Activated T-cell treated with anti-CD3 and anti-CD28 coated beads, Interleukin-2, amount 50 U/mL, for 72 hours (primary cell): ENCODE measurements around the gene CDK5R2. TPM values are rescaled to one million over a fixed set of nuclear protein-coding genes. Genes with fewer than 3 reads are reported as not detected.

Experiments
- ATAC-seq, 2 donors: fragments of 150-1000 bp; cut with Tn5 transposase; replicated peaks in 1 of 2; 2 replicates each; pipeline ENCODE4 v1.10.0; 2021; ENCODE audit warnings: moderate library complexity in 2 of 2, mild to moderate bottlenecking in 1 of 2
- DNase-seq, 2 donors: peaks; one replicate each; pipeline ENCODE4 v3.0.0; 2021 to 2022; ENCODE audit warnings: mixed read lengths in 1 of 2
- H3K27ac Mint-ChIP-seq: one replicate; pipeline ENCODE4 v1.8.0; 2022; ENCODE audit warnings: mild to moderate bottlenecking, moderate library complexity, mixed read lengths
- H3K27me3 Mint-ChIP-seq: one replicate; pipeline ENCODE4 v1.8.0; 2022; ENCODE audit warnings: low read depth, mixed read lengths
- H3K36me3 Mint-ChIP-seq, 2 donors: one replicate each; pipeline ENCODE4 v1.8.0; 2022; ENCODE audit warnings: mixed read lengths in 2 of 2, mild to moderate bottlenecking in 1 of 2; ENCODE audit not compliant: insufficient read depth in 2 of 2
- H3K4me1 Mint-ChIP-seq: one replicate; pipeline ENCODE4 v1.8.0; 2022; ENCODE audit warnings: low read depth, mixed read lengths
- H3K4me3 Mint-ChIP-seq, 2 donors: one replicate each; pipeline ENCODE4 v1.8.0; 2022; ENCODE audit warnings: mild to moderate bottlenecking in 2 of 2, mixed read lengths in 2 of 2, moderate library complexity in 2 of 2
- H3K9me3 Mint-ChIP-seq, 2 donors: one replicate each; pipeline ENCODE4 v1.8.0; 2022; ENCODE audit warnings: mixed read lengths in 2 of 2
- total RNA-seq, 2 donors: library from RNA; stranded (reverse); gene quantifications; one replicate each; pipeline ENCODE4 v1.2.3, GENCODE V29; 2022

The CDK5R2 gene
- total RNA-seq, 2 donors from 2014 or later: not detected

- ATAC-seq (peak; percentile 50 to 65), DNase-seq (peak in 1 of 2 donors; percentile 32)
- Mint-ChIP-seq H3K27ac (no peak overlapping the region), H3K4me3 (no peak overlapping the region), H3K9me3 (no peaks in the 10 kb centered on the region), H3K36me3 (no peaks in the 10 kb centered on the region), H3K27me3 (peaks cover 54% of the 10 kb centered on the region), H3K4me1 (no peaks in the 10 kb centered on the region)
Observed at GRCh38 chr2:219010162-219010756, 50.8 kb downstream of the CDK5R2 start.

- no peaks in the 10 kb centered on the region for H3K36me3 Mint-ChIP-seq
- no peak overlapping the region for H3K4me3 Mint-ChIP-seq
- H3K27ac Mint-ChIP-seq: no peak overlapping the region
- DNase-seq (no peak), ATAC-seq (no peak)
- no peaks in the 10 kb centered on the region for H3K4me1 Mint-ChIP-seq
- peaks cover 49% of the 10 kb centered on the region for H3K27me3 Mint-ChIP-seq
- H3K9me3 Mint-ChIP-seq: no peaks in the 10 kb centered on the region
Observed at GRCh38 chr2:219010873-219011272, 51.4 kb downstream of the CDK5R2 start.

Other genes starting within 250 kb of the CDK5R2 start
- 10 to 100 TPM; 30.9 to 34.4 TPM for gene TTLL4, start 248.8 kb upstream of the CDK5R2 start, total RNA-seq
- under 1 TPM; 0.30 to 0.31 TPM for gene CYP27A1, start 177.5 kb upstream of the CDK5R2 start, total RNA-seq
- not detected for gene PRKAG3, start 127.9 kb upstream of the CDK5R2 start, total RNA-seq
- under 1 TPM; 0.19 TPM for gene WNT6, start 99.9 kb upstream of the CDK5R2 start, total RNA-seq
- gene WNT10A, start 78.8 kb upstream of the CDK5R2 start, total RNA-seq: 1 to 10 TPM; 3.4 to 8.6 TPM
- gene FEV, start 25.5 kb downstream of the CDK5R2 start, total RNA-seq: not detected
- not detected for gene CRYBA2, start 33.8 kb downstream of the CDK5R2 start, total RNA-seq
- gene CFAP65, start 81.8 kb downstream of the CDK5R2 start, total RNA-seq: not detected
- under 1 TPM; 0.12 to 0.14 TPM for gene IHH, start 101.3 kb downstream of the CDK5R2 start, total RNA-seq
- gene NHEJ1, start 201.1 kb downstream of the CDK5R2 start, total RNA-seq: 10 to 100 TPM; 19.8 to 21.1 TPM
- gene SLC23A3, start 210.4 kb downstream of the CDK5R2 start, total RNA-seq: 1 to 10 TPM; 3.1 to 4.0 TPM
- 10 to 100 TPM; 53.5 to 54.5 TPM for gene CNPPD1, start 217.3 kb downstream of the CDK5R2 start, total RNA-seq
- 10 to 100 TPM; 53.7 to 66.8 TPM for gene RETREG2, start 218.6 kb downstream of the CDK5R2 start, total RNA-seq
- gene ZFAND2B, start 247.1 kb downstream of the CDK5R2 start, total RNA-seq: 10 to 100 TPM; 45.5 to 47.7 TPM